A549 (cell line): ENCODE data around the gene AFG1L.

Experiments used
- CBX8 ChIP-seq: fragments of 200-600 bp; sonication (generic); IDR thresholded peaks from 2 replicates; pipeline ENCODE4 v1.6.1; 2016
- CHD2 ChIP-seq: fragments of 150-350 bp; IDR thresholded peaks from 2 replicates; pipeline ENCODE4 v1.6.1; 2014; ENCODE audit warnings: low read length; ENCODE audit not compliant: partially characterized antibody
- EP300 ChIP-seq, 2 experiments: fragments of >200 bp; sonication (Bioruptor Twin); formaldehyde crosslinking; IDR thresholded peaks; 2 replicates in 1 of 2; 3 replicates in 1 of 2; pipeline ENCODE4 v1.6.1; 2016 to 2017
- KDM1A ChIP-seq: fragments of 200-600 bp; sonication (generic); IDR thresholded peaks from 2 replicates; pipeline ENCODE4 v1.6.1; 2016; ENCODE audit warnings: low read depth, mild to moderate bottlenecking
- POLR2A ChIP-seq: IDR thresholded peaks from 2 replicates; pipeline ENCODE4 v1.6.1; 2012; ENCODE audit warnings: mild to moderate bottlenecking, low read length
- REST ChIP-seq: fragments of 200-600 bp; sonication (generic); IDR thresholded peaks from 2 replicates; pipeline ENCODE4 v1.6.1; 2016; ENCODE audit warnings: antibody characterized with exemption, mild to moderate bottlenecking, moderate library complexity
- RNF2 ChIP-seq: fragments of 200-600 bp; sonication (generic); IDR thresholded peaks from 2 replicates; pipeline ENCODE4 v1.6.1; 2016; ENCODE audit warnings: low read depth, mild to moderate bottlenecking, antibody characterized with exemption, moderate library complexity, borderline replicate concordance
- ZC3H11A ChIP-seq: fragments of 450-650 bp; IDR thresholded peaks from 2 replicates; pipeline ENCODE4 v1.6.1; 2014; ENCODE audit warnings: antibody characterized with exemption, mild to moderate bottlenecking
- TF ChIP-seq, protein P1 (sequence below): fragments of >200 bp; sonication (Bioruptor Twin); formaldehyde crosslinking; IDR thresholded peaks from 3 replicates; pipeline ENCODE4 v1.5.1; 2016

- TF ChIP-seq, protein P1, sequence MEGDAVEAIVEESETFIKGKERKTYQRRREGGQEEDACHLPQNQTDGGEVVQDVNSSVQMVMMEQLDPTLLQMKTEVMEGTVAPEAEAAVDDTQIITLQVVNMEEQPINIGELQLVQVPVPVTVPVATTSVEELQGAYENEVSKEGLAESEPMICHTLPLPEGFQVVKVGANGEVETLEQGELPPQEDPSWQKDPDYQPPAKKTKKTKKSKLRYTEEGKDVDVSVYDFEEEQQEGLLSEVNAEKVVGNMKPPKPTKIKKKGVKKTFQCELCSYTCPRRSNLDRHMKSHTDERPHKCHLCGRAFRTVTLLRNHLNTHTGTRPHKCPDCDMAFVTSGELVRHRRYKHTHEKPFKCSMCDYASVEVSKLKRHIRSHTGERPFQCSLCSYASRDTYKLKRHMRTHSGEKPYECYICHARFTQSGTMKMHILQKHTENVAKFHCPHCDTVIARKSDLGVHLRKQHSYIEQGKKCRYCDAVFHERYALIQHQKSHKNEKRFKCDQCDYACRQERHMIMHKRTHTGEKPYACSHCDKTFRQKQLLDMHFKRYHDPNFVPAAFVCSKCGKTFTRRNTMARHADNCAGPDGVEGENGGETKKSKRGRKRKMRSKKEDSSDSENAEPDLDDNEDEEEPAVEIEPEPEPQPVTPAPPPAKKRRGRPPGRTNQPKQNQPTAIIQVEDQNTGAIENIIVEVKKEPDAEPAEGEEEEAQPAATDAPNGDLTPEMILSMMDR = no peak
- TF ChIP-seq CHD2 = no peak
- TF ChIP-seq CBX8 = no peak
- no peak for TF ChIP-seq REST
- TF ChIP-seq EP300 (IDR thresholded peaks at IDR 0.05) = no peak
- TF ChIP-seq KDM1A = no peak
- TF ChIP-seq POLR2A = no peak
- no peak for TF ChIP-seq RNF2
- no peak for TF ChIP-seq ZC3H11A
Measured at GRCh38 chr6:108562503-108562993, 267.7 kb downstream of the AFG1L start.
